ENCODE results near the gene PEX16. TPM values are rescaled to one million over a fixed set of nuclear protein-coding genes. Genes with fewer than 3 reads are reported as not detected.
"Not testable (repeated sequence)": the region's sequence is repeated elsewhere in the genome, so short reads cannot be mapped to it uniquely, and the experiment has no call there.

PEX16 gene
- total RNA-seq, 1 donor from 2014 or later, result 22.6 TPM

DNA sequence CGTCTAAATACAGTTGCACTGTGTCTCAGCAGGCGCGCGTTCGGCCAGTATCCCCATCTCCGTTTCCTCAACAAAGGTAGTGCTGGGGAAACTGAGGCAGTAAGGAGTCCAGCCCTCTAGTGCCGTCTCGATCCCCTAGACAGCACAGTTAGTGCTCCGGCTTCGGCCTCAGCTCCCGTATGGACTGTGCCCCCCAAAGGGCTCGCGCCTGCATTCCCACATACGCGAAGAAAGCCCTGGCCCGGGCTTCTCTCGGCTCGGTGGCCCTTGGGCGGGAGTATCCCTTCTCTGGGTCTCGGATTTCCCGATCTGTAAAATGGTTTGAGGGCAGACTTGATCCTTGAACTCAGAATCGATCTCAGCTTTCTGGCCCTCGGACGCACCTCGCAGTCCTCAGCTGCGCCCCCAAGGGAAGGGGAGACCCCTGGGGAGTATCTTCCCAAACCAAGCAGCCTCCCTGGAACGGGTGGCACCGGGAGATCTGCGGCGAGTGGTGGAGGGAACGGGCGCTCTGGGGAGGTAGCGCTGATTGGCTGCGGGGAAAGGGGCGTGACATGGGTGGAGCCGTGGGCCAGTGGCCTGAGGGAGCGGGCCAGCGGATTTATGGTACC, 759 bp upstream of the PEX16 start:
- ATAC-seq, result peak; percentile 47

DNA sequence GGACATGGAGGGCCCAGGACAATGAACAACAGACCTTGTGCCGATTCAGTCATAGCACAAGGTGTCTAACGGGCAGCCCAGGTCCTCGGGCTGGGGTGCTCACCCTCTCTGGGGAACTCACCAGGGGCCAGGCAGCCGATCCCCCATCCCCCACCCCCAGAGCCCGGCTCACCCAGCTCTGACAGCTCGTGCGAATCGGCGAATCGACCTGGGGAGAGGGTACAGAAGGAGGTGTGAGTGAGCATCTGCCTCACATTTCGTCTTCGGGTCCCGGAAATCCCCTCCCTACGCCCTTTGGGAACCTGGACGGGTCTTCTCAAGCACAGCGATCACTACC, 423 bp downstream of the PEX16 start:
- no peak for ATAC-seq

DNA sequence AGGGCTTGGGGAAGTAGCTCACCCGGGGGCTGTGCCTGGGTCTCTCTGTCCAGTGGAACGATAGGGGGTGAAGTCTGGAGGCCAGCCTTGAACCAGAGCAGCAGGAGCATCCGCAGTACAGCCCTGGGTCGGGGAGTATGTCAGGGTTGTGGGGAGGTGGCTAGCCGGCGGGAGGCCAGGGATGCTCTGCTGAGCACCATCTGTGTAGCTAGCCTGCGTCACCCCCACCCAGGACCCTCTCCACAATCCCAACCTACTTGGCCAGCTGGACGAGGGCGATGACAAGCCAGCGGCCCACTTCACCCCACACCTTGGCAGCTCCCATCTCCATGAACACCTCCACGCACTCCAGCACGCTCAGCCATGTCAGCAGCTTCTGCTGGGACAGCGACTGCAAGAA, 2.2 kb downstream of the PEX16 start:
- ATAC-seq, result no peak

DNA sequence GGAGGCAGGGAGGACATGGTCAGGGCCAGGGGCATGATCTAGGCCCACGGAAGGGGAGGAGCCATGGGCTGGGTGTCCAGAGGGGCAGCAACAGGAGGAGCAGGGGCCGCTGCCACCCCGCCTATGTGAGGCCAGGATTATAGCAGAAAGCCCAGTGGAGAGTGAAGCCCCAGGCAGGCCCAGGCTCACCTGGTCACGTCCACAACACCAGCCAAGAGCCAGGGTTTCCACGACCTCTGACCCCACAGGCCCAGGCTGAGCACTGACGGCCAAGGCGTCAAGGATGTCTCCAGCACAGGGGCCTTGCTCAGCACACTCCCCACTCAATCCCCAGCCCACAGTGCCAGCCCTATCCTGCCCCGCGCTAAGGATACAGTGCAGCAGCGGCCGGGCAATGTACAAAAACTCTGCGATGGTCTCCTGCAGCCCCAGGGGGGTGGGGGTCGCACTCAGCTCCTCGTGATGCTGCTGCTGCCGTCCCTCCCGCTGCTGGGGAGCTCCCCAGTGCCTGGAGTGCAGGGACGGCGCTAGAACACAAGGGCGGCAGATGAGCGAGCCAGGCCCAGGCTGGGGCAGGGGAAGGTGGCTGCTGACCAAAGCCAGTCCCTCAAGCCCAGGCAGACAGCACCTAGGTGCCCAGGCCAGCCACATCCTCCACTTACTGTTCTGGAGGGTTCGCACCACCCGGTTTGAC, 3.6 kb downstream of the PEX16 start:
- ATAC-seq, result no peak

DNA sequence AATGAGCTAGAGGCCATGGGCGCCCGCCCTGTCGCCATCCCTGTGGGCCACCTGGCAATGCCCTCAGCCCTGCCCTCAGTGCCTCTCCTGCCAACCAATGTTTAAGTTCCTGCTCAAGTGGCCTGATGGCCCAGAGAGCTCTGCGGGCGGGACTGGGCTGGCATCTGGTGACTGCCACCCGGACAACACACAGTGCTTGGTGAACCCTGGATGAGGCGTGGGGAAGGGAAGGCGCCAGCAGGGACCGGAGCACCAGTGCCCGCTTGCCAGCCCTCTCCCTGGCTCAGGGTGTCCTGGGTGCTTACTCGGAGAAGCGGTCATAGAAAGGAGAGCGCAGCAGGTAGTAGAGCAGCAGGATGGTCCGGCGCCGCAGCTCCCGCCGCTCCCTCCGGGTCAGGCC, 4.2 kb downstream of the PEX16 start:
- ATAC-seq, result no peak

DNA sequence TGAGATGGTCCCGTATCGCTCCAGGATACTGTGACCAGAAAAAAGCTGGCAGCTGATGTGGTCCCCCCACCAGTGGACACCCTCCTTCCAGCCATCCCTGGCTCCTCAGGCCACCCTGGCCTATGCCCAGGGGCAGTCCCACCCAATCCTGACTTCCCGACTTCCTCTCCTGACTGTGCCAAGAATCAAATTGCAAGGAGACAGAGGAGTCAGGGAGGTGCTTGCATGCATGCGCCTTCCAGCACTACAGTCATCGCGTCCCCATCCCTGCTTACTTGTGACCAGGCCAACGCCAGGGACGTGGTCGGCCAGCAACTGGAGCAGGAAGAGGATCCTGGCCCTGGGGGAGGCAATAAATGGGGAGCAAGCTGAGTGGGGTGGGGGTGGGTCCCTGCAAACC, 7.1 kb downstream of the PEX16 start:
- no peak for ATAC-seq

DNA sequence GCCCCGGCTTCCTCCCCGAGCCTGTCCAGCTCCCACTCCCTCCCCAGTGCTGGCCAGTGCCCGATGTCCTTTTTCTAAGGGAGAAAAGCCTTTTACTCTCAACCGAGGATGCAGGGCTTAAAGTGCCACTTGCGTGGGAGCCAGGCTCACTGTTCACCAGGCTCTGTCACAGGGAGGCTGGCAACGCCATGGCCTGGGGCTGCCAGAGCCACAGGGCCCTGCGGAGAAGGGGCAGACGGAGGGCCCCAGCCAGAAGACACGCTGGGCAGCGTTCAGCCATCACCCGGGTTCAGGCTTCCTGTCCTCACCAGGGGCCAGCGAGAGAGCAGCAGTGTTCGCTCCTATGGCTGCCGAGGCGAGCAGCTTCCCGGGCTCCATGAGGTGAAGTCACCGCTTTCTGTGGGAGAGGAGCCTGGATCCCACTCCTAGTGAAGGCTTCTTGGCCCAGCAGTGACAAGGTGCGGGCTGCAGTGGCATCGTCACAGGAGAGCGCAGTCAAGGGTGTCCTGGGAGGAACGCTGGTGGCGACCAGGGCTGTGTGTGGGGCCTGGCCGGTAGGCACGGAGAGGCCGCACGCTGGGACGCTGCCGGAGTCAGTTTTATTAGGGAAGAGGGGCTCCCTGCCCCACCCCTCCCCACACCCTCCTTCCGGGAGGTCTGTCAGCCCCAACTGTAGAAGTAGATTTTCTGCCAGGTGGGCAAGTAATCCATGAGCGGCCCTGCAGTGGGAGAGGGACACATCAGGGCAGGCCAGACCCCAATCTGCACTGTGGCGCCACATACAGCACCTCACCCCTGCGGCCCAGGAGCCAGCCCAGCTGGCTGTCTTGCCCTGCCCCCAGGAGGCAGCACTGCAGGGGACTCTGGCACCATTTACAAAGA, 7.8 kb downstream of the PEX16 start:
- ATAC-seq, result no peak

DNA sequence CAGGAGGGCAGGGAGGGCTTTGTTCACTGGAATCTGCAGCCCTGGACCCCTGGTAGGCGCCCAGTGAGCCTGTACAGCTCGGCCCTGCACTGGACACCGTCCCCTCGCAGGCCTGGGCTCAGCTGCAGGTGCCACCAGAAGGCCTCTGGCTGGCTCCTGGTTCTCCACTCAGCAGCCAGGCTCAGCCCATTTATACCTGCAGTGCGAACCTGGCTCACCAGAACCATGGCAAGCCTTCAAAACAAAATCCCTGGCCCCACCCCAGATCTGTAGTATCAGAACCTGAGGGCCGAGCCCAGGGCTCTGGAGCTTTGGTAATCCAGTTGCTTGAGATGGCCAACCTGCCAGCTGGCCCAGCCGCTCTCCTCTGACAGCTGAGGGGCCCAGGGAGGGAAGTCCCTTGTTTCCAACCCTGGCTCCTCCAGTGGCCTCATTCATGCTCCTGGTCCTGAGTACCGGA, 9.7 kb downstream of the PEX16 start:
- peak; percentile 1 for ATAC-seq

DNA sequence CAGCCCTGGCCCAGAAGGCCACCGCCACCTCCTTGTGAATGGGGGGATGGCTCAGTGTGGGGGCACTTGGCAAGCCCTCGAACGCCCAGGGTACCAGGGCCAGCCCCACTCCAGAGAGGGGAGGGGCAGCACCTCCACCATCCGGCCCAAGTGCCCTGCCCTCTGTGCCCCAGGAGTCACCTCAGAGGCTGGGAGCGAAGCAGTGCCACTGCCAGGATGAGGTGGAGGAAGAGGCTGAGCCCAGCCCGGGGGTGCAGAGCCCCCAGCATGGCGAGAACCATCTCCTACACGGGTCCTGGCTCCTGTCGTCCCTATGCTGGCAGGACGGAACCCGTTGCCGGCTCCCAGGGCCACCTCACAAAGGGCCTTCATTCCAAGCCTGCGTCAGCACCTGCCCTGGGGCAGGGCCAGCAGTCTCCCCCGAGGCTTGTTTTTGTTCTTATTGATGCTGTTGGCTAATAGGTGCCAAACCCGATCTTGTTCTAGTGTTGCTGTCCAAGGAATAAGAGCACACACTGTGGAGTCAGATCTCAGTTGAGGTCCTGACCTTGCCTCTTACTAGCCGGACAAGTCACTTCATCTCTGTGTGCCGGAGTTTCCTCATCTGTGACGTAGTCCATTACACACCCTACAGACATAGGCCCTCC, 10.6 kb downstream of the PEX16 start, which contains the start of gene FREY1:
FREY1 (minus strand) TSS at position 307 of the 647 bp plus-strand sequence; CDS start at position 281, 26 bp downstream.
- peak; percentile 47 for ATAC-seq

DNA sequence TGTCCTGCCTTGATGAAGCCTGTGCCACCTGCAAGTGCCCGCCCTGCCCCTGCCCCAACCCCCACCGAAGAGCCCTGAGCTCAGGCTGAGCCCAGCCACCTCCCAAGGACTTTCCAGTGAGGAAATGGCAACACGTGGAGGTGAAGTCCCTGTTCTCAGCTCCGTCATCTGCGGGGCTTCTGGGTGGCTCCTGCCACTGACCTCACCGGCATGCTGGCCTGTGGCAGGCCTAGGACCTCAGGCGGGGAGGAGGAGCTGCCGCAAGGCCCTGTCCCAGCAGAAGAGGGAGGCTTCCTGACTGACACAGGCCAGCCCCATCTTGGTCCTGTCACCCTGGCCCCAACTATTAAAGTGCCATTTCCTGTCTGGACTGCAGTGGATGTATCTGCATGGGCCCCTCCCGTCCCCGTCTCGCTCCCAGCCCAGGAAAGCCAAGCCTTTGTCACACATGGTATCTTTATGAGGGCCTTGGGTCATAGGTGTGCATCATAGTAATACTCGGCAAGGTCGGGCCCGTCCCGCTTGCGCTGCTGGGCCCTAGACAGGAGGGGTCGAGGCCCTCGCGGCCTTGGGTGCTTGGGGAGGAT, 11.5 kb downstream of the PEX16 start:
- ATAC-seq, result no peak

DNA sequence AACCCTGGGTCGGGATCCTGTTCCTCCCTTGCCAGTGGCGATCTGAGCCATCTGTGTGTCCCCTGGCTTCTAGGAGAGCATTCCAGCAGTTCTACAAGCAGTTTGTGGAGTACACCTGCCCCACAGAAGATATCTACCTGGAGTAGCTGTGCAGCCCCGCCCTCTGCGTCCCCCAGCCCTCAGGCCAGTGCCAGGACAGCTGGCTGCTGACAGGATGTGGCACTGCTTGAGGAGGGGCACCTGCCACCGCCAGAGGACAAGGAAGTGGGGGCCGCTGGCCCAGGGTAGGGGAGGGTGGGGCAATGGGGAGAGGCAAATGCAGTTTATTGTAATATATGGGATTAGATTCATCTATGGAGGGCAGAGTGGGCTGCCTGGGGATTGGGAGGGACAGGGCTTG, 12.1 kb downstream of the PEX16 start:
- not testable (repeated sequence) for ATAC-seq

DNA sequence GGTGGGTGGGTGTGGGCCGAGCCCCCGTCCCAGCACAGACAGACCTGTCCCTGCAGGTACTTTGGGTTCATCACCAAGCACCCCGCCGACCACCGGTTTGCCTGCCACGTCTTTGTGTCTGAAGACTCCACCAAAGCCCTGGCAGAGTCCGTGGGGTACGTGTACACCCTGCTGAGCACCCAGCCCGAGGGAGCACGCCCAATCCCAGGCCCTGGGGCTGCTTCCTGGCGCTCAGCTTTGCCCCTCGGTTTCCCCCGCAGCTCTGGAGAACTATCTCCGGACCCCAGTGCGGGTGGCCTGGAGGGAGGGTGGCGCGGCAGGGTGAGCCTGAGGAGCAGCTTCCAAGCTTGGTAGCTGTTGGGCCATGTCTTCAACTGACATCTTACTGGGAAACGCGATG, 12.6 kb downstream of the PEX16 start:
- no peak for ATAC-seq

DNA sequence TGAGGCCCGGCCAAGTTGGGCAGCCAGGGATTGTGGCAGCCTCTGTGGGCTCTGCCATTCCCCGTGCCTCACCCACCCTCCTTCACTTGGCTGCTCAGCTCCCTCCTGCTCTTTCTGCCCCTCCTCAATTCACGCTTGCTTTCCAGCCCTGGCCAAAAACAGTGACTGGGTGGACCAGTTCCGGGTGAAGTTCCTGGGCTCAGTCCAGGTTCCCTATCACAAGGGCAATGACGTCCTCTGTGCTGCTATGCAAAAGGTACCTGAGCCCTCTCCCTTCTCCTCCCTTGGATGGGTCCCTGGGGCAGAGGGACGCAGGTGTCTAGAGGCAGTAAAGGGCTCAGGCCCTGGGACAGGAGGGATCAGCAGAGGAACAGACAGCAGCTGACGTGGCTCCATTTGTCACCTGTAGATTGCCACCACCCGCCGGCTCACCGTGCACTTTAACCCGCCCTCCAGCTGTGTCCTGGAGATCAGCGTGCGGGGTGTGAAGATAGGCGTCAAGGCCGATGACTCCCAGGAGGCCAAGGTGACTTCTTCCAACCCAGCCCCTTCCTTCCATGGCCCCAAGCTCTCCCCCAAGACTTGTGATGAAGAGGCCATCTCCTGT, 13.3 kb downstream of the PEX16 start:
- no peak for ATAC-seq

DNA sequence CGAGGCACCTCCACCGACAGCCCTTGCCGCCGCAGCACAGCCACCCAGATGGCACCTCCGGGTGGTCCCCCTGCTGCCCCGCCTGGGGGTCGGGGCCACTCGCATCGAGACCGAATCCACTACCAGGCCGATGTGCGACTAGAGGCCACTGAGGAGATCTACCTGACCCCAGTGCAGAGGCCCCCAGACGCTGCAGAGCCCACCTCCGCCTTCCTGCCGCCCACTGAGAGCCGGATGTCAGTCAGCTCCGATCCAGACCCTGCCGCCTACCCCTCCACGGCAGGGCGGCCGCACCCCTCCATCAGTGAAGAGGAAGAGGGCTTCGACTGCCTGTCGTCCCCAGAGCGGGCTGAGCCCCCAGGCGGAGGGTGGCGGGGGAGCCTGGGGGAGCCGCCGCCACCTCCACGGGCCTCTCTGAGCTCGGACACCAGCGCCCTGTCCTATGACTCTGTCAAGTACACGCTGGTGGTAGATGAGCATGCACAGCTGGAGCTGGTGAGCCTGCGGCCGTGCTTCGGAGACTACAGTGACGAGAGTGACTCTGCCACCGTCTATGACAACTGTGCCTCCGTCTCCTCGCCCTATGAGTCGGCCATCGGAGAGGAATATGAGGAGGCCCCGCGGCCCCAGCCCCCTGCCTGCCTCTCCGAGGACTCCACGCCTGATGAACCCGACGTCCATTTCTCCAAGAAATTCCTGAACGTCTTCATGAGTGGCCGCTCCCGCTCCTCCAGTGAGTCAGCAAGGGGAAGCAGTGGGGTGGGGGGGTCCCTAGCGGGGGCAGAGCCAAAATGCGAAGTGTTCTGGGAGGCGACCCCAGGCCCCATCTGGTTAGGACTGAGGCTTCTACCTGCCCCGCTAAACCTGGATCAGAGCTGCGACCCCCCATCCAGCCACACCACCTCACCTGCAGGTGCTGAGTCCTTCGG, 15.0 kb downstream of the PEX16 start:
- no peak for ATAC-seq

DNA sequence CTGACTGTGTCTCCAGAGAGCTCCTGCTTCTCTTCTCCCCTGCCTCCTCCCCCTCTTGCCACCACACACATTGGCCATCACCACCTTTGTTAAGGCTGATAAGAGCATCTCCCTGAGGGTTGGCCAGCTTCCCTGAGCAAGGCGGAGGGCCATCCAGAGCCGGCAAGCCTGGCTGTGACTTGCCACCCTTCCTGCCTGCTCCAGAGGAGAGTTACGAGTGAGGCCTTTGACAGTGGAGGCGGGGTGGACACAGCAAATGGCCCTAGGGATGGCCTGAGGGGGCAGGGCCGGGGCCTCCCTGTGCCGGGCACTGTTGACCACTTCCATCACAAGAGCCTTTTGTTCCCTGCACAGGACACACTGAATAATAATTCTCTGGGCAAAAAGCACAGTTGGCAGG, 16.1 kb downstream of the PEX16 start:
- ATAC-seq, result no peak

DNA sequence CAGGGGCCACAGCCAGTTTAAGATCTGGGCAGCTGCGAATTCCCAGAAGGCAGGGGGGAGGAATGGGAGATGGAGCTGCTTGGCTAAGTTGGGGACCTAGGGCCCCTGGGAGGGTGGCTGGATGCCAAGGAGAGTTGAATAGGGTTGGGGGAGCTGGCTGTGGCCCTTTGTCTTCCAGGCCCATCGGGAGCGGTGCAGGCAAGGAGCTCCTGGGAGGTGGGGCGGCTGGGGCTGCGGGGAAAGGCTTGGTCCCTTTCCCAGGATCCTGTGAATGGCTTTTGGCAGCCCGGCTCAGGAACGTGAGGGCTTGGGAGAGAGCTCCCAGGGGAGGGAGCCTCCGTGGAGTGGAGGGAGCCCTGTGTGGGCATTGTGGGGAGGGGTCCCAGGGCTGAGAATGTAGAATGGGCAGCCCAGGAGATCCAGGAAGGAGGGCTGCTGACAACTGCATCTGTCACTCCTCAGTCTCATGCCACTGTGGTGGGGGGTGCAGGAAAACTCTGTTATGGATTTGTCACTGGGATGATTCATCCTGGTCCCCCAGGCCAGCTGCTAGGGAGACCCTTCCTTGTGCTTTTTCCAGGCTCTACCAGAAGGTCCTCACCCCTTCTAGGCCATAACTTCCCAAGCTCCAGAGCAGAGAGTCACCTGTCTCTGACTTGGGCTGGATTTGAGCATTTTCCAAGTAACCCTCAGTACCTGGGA, 16.6 kb downstream of the PEX16 start:
- no peak for ATAC-seq

DNA sequence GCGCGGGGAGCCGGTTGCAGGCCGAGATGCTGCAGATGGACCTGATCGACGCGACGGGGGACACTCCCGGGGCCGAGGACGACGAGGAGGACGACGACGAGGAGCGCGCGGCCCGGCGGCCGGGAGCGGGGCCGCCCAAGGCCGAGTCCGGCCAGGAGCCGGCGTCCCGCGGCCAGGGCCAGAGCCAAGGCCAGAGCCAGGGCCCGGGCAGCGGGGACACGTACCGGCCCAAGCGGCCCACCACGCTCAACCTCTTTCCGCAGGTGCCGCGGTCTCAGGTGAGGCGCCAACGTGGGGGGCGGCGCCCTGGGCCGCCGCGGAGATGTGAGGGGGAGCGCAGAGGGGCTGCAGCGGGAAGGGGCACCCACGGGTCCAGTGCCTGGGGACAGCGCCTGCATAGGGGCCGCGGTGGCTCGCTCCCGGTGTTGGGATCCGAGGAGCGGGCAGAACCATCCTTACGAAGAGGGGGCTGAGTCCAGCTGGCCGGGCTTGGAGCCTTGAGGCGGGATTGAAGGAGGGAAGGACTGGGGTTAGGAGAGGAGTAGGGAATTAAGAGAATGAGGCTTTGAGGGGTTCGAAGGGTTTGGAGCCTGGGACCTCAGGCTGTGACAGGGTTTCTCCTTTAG, 17.4 kb downstream of the PEX16 start:
- ATAC-seq, result not testable (repeated sequence)

DNA sequence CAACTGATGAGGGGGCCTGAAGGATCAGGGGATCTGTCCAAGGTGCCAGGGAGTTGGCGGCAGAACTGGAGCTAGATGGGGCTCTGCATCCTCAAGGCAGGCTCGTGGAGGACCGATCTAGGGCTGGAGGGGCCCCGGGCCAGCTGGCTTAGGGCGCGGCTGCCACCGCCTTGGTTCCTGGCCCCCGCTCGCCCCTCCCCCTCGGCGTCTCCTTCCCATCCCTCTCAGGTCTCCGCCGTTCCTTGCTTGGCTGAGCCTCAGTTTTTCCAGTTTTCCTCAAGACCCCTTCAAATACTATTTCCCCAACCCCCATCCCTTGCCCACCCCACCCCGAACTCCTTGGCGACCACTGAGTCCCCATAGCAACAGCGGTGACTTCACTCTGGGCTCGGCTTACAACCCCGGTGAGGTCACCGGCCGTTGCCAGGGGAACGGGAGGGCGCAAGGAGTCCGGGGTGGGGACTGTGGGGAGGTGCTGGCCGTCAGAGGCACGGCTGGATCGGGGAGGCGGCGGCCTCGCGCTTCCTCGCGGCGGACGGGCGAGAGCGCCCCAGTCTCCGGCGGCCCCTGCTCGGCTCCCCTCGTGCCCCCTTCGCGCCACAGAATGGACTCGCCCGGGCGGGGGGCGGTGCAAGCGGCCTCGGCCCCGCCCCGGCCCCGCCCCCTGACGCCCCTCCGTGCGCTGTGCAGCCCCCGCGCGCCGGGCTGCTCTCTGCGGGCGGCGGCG, 18.1 kb downstream of the PEX16 start:
- peak; percentile 63 for ATAC-seq

DNA sequence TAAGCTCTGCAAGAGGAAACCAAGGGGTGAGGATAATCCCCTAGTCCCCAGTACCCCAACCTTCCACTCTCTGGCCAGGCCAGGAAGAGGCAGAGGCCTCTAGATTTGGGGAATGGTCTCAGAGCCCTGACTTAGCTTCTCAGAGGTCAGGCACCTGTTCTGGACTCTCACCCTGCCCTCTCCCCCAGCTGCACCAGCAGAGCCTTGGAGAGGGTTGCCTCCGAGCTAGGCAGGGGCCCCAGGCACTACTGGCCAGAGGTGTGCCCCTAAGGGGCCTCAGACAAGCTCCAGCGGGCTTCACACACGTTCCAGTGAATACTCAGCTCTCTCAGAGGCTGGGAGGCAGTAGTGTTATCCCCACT, 18.6 kb downstream of the PEX16 start:
- ATAC-seq, result no peak
